ENCODE results near the gene GIMAP1.
"Not testable (repeated sequence)": the region's sequence is repeated elsewhere in the genome, so short reads cannot be mapped to it uniquely, and the experiment has no call there.

The GIMAP1 gene

DNA sequence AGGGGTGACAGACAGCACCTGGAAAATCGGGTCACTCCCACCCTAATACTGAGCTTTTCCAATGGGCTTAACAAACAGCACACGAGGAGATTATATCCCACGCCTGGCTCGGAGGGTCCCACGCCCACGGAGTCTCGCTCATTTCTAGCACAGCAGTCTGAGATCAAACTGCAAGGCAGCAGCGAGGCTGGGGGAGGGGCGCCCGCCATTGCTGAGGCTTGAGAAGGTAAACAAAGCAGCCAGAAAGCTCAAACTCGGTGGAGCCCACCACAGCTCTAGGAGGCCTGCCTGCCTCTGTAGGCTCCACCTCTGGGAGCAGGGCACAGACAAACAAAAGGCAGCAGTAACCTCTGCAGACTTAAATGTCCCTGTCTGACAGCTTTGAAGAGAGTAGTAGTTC, 37.8 kb upstream of the GIMAP1 start:
- H3K27me3 ChIP-seq (ENCODE audit: insufficient read depth, low read depth); H4K20me1 ChIP-seq (ENCODE audit: insufficient read depth); H3K4me3 ChIP-seq (IDR thresholded peaks at IDR 0.05; ENCODE audit: insufficient read depth, low read depth, low read length); H3K79me2 ChIP-seq (ENCODE audit: insufficient read depth, low read depth); H3K4me1 ChIP-seq (ENCODE audit: low read depth, poor library complexity, severe bottlenecking); H3K4me2 ChIP-seq; H3K27ac ChIP-seq; H3K9ac ChIP-seq; H3K36me3 ChIP-seq (ENCODE audit: insufficient read depth); H2AFZ ChIP-seq (ENCODE audit: low read depth): not testable (repeated sequence)

- not testable (repeated sequence) for H3K4me1 ChIP-seq (ENCODE audit: low read depth, poor library complexity, severe bottlenecking); H3K4me3 ChIP-seq (IDR thresholded peaks at IDR 0.05; ENCODE audit: insufficient read depth, low read depth, low read length); H3K36me3 ChIP-seq (ENCODE audit: insufficient read depth)
These were observed 36.0 kb upstream of the GIMAP1 start for GRCh38 chr7:150680364-150680763.

GRCh38 chr7:150685219-150686029, 31.0 kb upstream of the GIMAP1 start, which contains the start of gene GIMAP2:
Gene GIMAP2 (plus strand): TSS chr7:150685706. CDS start chr7:150687060, 1,354 bp downstream.
- no peaks in the 10 kb centered on the region for H3K27me3 ChIP-seq (ENCODE audit: insufficient read depth, low read depth)
- peak within 1 kb of the TSS; percentile 78 for H3K4me2 ChIP-seq
- no peak within 1 kb of the TSS for H3K4me3 ChIP-seq (IDR thresholded peaks at IDR 0.05; ENCODE audit: insufficient read depth, low read depth, low read length)
- H3K27ac ChIP-seq, result peak within 1 kb of the TSS; percentile 32; the same call in 1 of the 2 replicates
- peak within 1 kb of the TSS; percentile 29; the same call in 1 of the 2 replicates for H3K9ac ChIP-seq
- H4K20me1 ChIP-seq (ENCODE audit: insufficient read depth), result no peaks in the 10 kb centered on the region
- no peaks in the 10 kb centered on the region for H3K36me3 ChIP-seq (ENCODE audit: insufficient read depth)
- TF ChIP-seq, protein P1, sequence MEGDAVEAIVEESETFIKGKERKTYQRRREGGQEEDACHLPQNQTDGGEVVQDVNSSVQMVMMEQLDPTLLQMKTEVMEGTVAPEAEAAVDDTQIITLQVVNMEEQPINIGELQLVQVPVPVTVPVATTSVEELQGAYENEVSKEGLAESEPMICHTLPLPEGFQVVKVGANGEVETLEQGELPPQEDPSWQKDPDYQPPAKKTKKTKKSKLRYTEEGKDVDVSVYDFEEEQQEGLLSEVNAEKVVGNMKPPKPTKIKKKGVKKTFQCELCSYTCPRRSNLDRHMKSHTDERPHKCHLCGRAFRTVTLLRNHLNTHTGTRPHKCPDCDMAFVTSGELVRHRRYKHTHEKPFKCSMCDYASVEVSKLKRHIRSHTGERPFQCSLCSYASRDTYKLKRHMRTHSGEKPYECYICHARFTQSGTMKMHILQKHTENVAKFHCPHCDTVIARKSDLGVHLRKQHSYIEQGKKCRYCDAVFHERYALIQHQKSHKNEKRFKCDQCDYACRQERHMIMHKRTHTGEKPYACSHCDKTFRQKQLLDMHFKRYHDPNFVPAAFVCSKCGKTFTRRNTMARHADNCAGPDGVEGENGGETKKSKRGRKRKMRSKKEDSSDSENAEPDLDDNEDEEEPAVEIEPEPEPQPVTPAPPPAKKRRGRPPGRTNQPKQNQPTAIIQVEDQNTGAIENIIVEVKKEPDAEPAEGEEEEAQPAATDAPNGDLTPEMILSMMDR (conservative IDR thresholded peaks at IDR 0.05; ENCODE audit: low read depth, low read length), result no peak
- no peaks in the 10 kb centered on the region for H3K79me2 ChIP-seq (ENCODE audit: insufficient read depth, low read depth)
- peaks cover 13% of the 10 kb centered on the region for H3K4me1 ChIP-seq (ENCODE audit: low read depth, poor library complexity, severe bottlenecking)
- H2AFZ ChIP-seq (ENCODE audit: low read depth), result peak within 1 kb of the TSS; percentile 94

More at GRCh38 chr7:150680364-150680763, 36.0 kb upstream of the GIMAP1 start:
- not testable (repeated sequence) for H3K27ac ChIP-seq; H3K27me3 ChIP-seq (ENCODE audit: insufficient read depth, low read depth); H3K9ac ChIP-seq; H2AFZ ChIP-seq (ENCODE audit: low read depth); H3K4me2 ChIP-seq; H4K20me1 ChIP-seq (ENCODE audit: insufficient read depth); H3K79me2 ChIP-seq (ENCODE audit: insufficient read depth, low read depth)

DNA sequence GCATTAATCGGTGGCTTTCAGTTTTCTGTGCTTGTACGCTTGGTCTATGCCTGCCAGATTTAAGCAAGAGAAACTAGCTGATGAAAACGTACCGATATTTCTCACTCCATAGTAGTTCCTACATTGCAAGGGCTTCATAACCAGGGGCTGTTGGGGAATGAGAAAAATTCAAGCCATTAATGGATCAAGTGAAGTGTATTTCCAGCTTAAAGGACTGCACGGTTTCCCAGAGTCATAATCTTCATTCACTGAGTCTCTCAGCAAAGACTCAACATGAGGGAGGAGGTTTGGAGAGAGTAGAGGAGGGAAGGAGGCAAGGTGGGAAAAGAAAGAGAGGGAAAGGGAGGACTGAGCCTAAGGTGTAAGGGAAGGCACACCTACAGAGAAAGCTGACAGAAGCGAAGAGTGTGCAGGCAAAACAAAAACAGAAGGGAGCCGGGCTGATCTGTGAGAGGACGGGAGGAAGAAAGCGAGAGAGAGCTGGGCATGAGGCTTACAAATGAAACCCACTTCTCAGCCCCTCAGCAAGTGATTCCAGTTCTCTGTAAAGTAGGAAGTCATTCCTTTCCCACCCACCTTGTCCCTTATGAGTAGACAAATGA, 30.3 kb upstream of the GIMAP1 start:
- no peaks in the 10 kb centered on the region for H4K20me1 ChIP-seq (ENCODE audit: insufficient read depth)
- H3K4me1 ChIP-seq (ENCODE audit: low read depth, poor library complexity, severe bottlenecking), result peaks cover 13% of the 10 kb centered on the region
- TF ChIP-seq, protein P1 (conservative IDR thresholded peaks at IDR 0.05; ENCODE audit: low read depth, low read length), result no peak
- H3K4me3 ChIP-seq (IDR thresholded peaks at IDR 0.05; ENCODE audit: insufficient read depth, low read depth, low read length), result no peak overlapping the region
- peak overlapping the region; percentile 29; the same call in 1 of the 2 replicates for H3K9ac ChIP-seq
- peak overlapping the region; percentile 78 for H3K4me2 ChIP-seq
- H3K36me3 ChIP-seq (ENCODE audit: insufficient read depth), result no peaks in the 10 kb centered on the region
- H3K27me3 ChIP-seq (ENCODE audit: insufficient read depth, low read depth), result no peaks in the 10 kb centered on the region
- peak overlapping the region; percentile 32; the same call in 1 of the 2 replicates for H3K27ac ChIP-seq
- H3K79me2 ChIP-seq (ENCODE audit: insufficient read depth, low read depth), result no peaks in the 10 kb centered on the region
- peak overlapping the region; percentile 94 for H2AFZ ChIP-seq (ENCODE audit: low read depth)

DNA sequence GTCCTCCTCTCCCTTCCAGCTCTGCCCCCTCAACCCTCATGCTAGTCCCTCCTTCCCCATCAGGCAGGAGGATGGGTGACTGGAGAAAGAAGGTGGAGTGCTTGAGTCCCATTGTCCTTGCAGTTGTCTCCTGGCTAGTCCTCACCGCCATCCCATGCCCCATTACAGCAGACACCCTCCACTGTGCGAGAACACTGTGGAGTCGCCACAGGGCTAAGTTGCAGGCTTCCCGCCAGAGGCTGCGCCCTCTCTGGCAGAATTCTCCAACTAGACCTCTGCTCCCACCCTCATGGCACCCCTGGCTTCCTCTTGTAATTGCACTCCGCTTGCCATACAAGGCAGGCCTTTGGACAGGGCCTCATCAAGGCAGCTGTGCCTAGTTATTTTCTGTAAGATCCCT, 27.8 kb upstream of the GIMAP1 start:
- Histone ChIP-seq H3K9ac (no peak overlapping the region), H2AFZ (ENCODE audit: low read depth) (no peak overlapping the region), H3K79me2 (ENCODE audit: insufficient read depth, low read depth) (no peaks in the 10 kb centered on the region), H3K4me3 (IDR thresholded peaks at IDR 0.05; ENCODE audit: insufficient read depth, low read depth, low read length) (no peak overlapping the region), H3K4me1 (ENCODE audit: low read depth, poor library complexity, severe bottlenecking) (peaks cover 13% of the 10 kb centered on the region), H3K36me3 (ENCODE audit: insufficient read depth) (no peaks in the 10 kb centered on the region), H3K27ac (no peak overlapping the region), H4K20me1 (ENCODE audit: insufficient read depth) (no peaks in the 10 kb centered on the region), H3K4me2 (no peak overlapping the region), H3K27me3 (ENCODE audit: insufficient read depth, low read depth) (no peaks in the 10 kb centered on the region)
- TF ChIP-seq, protein P1 (conservative IDR thresholded peaks at IDR 0.05; ENCODE audit: low read depth, low read length), result no peak

All from KMS-11 (cell line).